ENCODE measurements around the gene SCGB2A2. TPM values are rescaled to one million over a fixed set of nuclear protein-coding genes. Genes with fewer than 3 reads are reported as not detected.

SCGB2A2 gene
- total RNA-seq, 1 donor from 2014 or later = not detected

DNA sequence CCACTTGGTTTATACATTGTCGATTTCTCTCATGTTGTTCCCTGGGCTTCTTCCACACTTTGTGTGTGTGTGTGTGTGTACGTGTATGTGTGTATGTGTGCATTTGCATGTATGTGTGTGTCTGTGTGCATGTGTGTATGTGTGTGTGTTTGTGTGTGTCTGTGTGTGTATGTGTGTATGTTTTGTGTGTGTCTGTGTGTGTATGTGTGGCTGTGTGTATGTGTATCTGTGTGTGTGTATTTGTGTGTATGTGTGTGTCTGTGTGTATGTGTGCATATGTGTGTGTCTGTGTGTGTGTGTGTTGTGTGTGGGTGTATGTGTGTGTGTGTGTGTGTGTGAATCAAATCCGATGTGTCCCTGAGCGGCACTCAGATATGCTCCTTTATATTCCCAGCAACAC is 32.5 kb upstream of the SCGB2A2 start:
- no peak for DNase-seq
- H3K4me3 ChIP-seq = no peak overlapping the region
- no peak for TF ChIP-seq CTCF (IDR thresholded peaks at IDR 0.05; ENCODE audit: borderline replicate concordance)
- intact Hi-C loops (cut with micrococcal nuclease) = no loop called here
- peaks cover 8% of the 10 kb centered on the region for H3K4me1 ChIP-seq
- H3K36me3 ChIP-seq = no peaks in the 10 kb centered on the region
- H3K9me3 ChIP-seq (replicated peaks) = no peaks in the 10 kb centered on the region
- H3K27me3 ChIP-seq (ENCODE audit: low read depth) = peaks cover 71% of the 10 kb centered on the region
- no peak overlapping the region for H3K27ac ChIP-seq (replicated peaks)

DNA sequence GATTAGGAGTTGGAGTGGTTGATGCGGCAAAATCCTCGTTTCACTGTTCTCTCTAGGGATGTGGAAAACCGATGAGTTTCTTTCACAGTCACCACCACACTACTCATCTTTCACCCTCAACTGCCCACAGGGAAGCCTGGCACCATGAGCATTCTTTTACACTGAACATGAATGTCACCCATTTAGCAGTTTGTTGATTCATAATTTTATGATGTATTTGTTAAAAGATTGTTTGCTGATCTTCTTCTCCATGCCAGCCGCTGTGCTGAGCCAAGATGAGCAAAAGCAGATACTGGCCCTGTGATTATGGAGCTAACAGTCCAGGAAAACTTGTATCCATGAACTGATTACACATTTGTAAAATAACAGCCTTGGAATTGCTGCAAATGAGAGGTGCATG is 31.8 kb upstream of the SCGB2A2 start:
- H3K4me1 ChIP-seq = peaks cover 9% of the 10 kb centered on the region

DNA sequence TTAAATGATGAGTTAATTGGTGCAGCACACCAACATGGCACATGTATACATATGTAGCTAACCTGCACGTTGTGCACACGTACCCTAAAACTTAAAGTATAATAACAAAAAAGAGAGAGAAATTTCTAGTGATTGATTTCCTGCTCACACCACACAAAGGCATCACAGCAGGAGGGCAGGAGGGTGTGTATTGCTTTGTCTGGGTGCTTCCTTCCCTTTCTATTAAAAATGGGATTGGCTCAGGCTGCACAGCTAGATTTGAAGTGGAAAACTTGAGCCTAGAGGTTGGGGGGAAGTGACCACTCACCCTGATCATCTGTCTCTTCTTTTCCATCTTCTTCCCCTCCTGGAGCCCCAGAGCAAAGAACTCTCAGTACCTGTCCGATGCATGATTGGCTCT is 28.9 kb upstream of the SCGB2A2 start:
- Histone ChIP-seq H3K27me3 (ENCODE audit: low read depth) (peaks cover 39% of the 10 kb centered on the region), H3K27ac (replicated peaks) (no peak overlapping the region), H3K9me3 (replicated peaks) (no peaks in the 10 kb centered on the region), H3K36me3 (no peaks in the 10 kb centered on the region), H3K4me1 (peaks cover 9% of the 10 kb centered on the region), H3K4me3 (no peak overlapping the region)
- intact Hi-C loops (cut with micrococcal nuclease) = no loop called here
- no peak for TF ChIP-seq CTCF (IDR thresholded peaks at IDR 0.05; ENCODE audit: borderline replicate concordance)
- no peak for DNase-seq

More for the DNA sequence above, 31.8 kb upstream of the SCGB2A2 start:
- no peaks in the 10 kb centered on the region for H3K9me3 ChIP-seq (replicated peaks)
- no peaks in the 10 kb centered on the region for H3K36me3 ChIP-seq
- peaks cover 65% of the 10 kb centered on the region for H3K27me3 ChIP-seq (ENCODE audit: low read depth)
- no peak overlapping the region for H3K27ac ChIP-seq (replicated peaks)
- DNase-seq = no peak
- H3K4me3 ChIP-seq = no peak overlapping the region
- no peak for TF ChIP-seq CTCF (IDR thresholded peaks at IDR 0.05; ENCODE audit: borderline replicate concordance)
- intact Hi-C loops (cut with micrococcal nuclease) = no loop called here

DNA sequence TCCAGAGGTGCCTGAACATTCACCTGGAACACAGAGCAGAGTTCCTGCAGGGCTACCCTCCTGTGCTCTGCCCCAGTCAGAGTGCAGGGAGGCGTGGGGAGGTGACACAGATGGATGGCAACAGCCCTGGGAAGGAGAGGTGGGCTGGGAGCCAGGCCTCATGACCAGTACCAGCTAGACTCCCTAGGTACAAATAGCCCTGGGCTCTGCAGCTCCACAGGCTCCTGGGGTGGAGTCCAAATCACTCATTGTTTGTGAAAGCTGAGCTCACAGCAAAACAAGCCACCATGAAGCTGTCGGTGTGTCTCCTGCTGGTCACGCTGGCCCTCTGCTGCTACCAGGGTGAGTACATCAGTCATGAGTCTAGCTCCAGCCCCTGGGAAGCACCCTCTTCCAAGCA is 27.9 kb upstream of the SCGB2A2 start, which contains the start of gene SCGB1D2:
Gene SCGB1D2, plus strand, starts transcription at position 219 of the 400 bp plus-strand sequence. Its CDS starts 69 bp downstream, at position 288.
- Histone ChIP-seq H3K4me1 (peaks cover 9% of the 10 kb centered on the region), H3K27ac (replicated peaks) (peak within 1 kb of the TSS; percentile 54), H3K27me3 (ENCODE audit: low read depth) (peaks cover 32% of the 10 kb centered on the region), H3K9me3 (replicated peaks) (no peaks in the 10 kb centered on the region), H3K4me3 (no peak within 1 kb of the TSS), H3K36me3 (no peaks in the 10 kb centered on the region)
- intact Hi-C loops (cut with micrococcal nuclease) = no loop called here
- TF ChIP-seq CTCF (IDR thresholded peaks at IDR 0.05; ENCODE audit: borderline replicate concordance) = no peak
- peak; percentile 78 for DNase-seq

DNA sequence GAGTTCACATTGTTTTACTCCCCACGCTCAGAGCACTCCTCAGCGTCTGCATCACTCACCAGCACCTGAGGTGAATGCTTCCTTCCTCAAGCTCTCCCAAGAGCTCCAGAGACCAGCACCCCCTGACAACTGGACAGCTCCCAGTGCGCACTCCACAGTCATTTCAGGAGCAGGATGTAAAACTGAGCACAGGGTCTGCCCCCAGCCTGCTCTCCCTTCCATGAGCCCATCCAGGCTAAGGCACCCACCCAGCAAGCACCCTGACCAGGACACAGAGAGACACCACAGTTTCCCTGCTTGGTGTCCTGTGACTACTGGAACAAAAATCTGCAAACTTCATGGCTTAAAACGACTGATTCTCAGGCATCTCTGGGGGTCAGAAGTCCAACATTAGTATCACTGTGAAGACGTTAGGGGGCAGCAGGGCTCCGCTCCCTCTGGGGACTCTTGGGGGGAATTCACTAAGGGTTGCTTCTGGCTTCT is 24.6 kb upstream of the SCGB2A2 start:
- Histone ChIP-seq H3K9me3 (replicated peaks) (peaks cover 6% of the 10 kb centered on the region), H3K4me1 (peaks cover 9% of the 10 kb centered on the region), H3K27me3 (ENCODE audit: low read depth) (peaks cover 19% of the 10 kb centered on the region), H3K27ac (replicated peaks) (no peak overlapping the region), H3K36me3 (no peaks in the 10 kb centered on the region), H3K4me3 (no peak overlapping the region)
- TF ChIP-seq CTCF (IDR thresholded peaks at IDR 0.05; ENCODE audit: borderline replicate concordance) = no peak
- DNase-seq = no peak
- intact Hi-C loops (cut with micrococcal nuclease) = no loop called here

Data from left ventricle myocardium inferior (tissue), 1 donor.